Heart right ventricle (tissue), 16 donors: ENCODE results near the gene DGUOK. TPM values are rescaled to one million over a fixed set of nuclear protein-coding genes. Genes with fewer than 3 reads are reported as not detected.

Experiments used
- ATAC-seq, 8 donors: fragments of 200-7000 bp; cut with Tn5 transposase; one replicate each; pipeline ENCODE4 v1.9.1; 2020; ENCODE audit warnings: mild to moderate bottlenecking in 8 of 8, moderate library complexity in 8 of 8, moderate number of reproducible peaks in 1 of 8
- DNase-seq, 2 donors: peaks; one replicate each; pipeline ENCODE4 v3.0.0-alpha.2; 2020
- H3K27ac ChIP-seq, 10 donors: fragments of 200-600 bp; sonication (generic) in 2 of 10; one replicate each; pipeline versions ENCODE4 v1.5.0 to v1.8.0; 2020 to 2022; ENCODE audit warnings: mild to moderate bottlenecking in 3 of 10
- H3K27me3 ChIP-seq, 7 donors: fragments of 200-600 bp; one replicate each; pipeline ENCODE4 v1.8.0; 2021 to 2022; ENCODE audit warnings: mild to moderate bottlenecking in 2 of 7
- H3K36me3 ChIP-seq, 9 donors: fragments of 200-600 bp; sonication (generic) in 1 of 9; one replicate each; pipeline versions ENCODE4 v1.5.0 to v1.8.0; 2020 to 2022; ENCODE audit warnings: mild to moderate bottlenecking in 2 of 9
- H3K4me1 ChIP-seq, 9 donors: fragments of 200-600 bp; sonication (generic) in 1 of 9; one replicate each; pipeline versions ENCODE4 v1.5.0 to v1.8.0; 2020 to 2022; ENCODE audit warnings: mild to moderate bottlenecking in 4 of 9
- H3K4me3 ChIP-seq, 10 donors: fragments of 200-600 bp; sonication (generic) in 2 of 10; one replicate each; pipeline versions ENCODE4 v1.5.0 to v1.8.0; 2020 to 2022; ENCODE audit warnings: mild to moderate bottlenecking in 7 of 10, moderate library complexity in 2 of 10
- H3K9me3 ChIP-seq, 11 donors: fragments of 200-600 bp in 10 of 11; sonication (generic) in 2 of 11; one replicate each; pipeline versions ENCODE4 v1.5.0 to v1.8.0; 2013 to 2022; ENCODE audit warnings: mild to moderate bottlenecking in 2 of 11, control low read depth in 1 of 11, moderate library complexity in 1 of 11
- WGBS, 2 donors: extraction: QIAGEN DNeasy Blood & Tissue Kit; methylation state at CpG; one replicate each; pipeline ENCODE4 v1.1.7; 2013; ENCODE audit warnings: inconsistent platforms in 1 of 2; 5-methylcytosine and 5-hydroxymethylcytosine counted together
- intact Hi-C, 10 donors: fragments of 100-400 bp; cut with DNase I; formaldehyde crosslinking; loops; one replicate each; pipeline versions ENCODE4 v1.11.1 to v1.14.2; 2022
- polyA plus RNA-seq, 2 donors: library from polyadenylated mRNA; stranded (reverse); fragments of 200-250 nt; gene quantifications; one replicate each; pipeline ENCODE4 v1.2.3, GENCODE V29; 2013
- total RNA-seq, 10 donors: library from RNA; stranded (reverse); fragmentation: NEBNext Ultra II Directional in 3 of 10; extraction: Animal tissue kit (Norgen Biotek cat#: 25700) in 3 of 10; gene quantifications; one replicate each; pipeline versions ENCODE4 v1.2.1 to v1.2.4, GENCODE V29; 2021 to 2023
- TF ChIP-seq, protein P1 (sequence below), 9 donors: fragments of 200-600 bp; sonication (generic) in 2 of 9; IDR thresholded peaks; one replicate each; pipeline versions ENCODE4 v1.5.0 to v1.8.0; 2021 to 2022; ENCODE audit warnings: antibody characterized with exemption in 9 of 9, mild to moderate bottlenecking in 5 of 9, moderate library complexity in 1 of 9
- donor health status: Arrhythmogenic right ventricular cardiomyopathy.
- donor health status: ischemic (EF 13 %, LVEDD 7.1; RV severe dilation, severe dysfunction).
- donor health status: healthy with polysubstance abuse.
- donor health status: DM: no; HTN: yes; CAD: no.
- donor health status: DM: no; HTN: no; CAD: no.
- donor health status: ischemic (EF 25% LVEDD 6.9; RV normal size, moderate dysfunction).
- donor health status: ischemic (EF 25% LVEDD 5.7; RV mildly dilated, moderate dysfunction).
- donor health status: healthy.
- donor health status: DM: yes; HTN: yes; CAD: no.
- donor health status: Ischemic cardiomyopathy.
- donor health status: ischemic (EF 35%, LVEDD 5.7; RV mildly dilated, moderate dysfunction).
- donor health status: nonischemic (EF 11% LVEDD 7.7; RV severe dilation, severe dysfunction).
- donor health status: DM: yes; HTN: yes; CAD: no.
- donor health status: PGD.
- donor health status: ischemic (EF 29% LVEDD 5.4; RV normal size, mild dysfunction).
- donor health status: nonischemic (EF 23%, LVEDD 6.1; RV moderate dilation, normal function).

The DGUOK gene
- total and polyA plus RNA-seq, 12 donors: 18.7 to 56.2 (median 22.7) TPM

- Histone ChIP-seq H3K4me1 (peaks cover 16 to 57% (median 47%) of the 10 kb centered on the region in 9 donors), H3K9me3 (no peaks in the 10 kb centered on the region), H3K4me3 (no peak overlapping the region), H3K27ac (no peak overlapping the region), H3K36me3 (no peaks in the 10 kb centered on the region), H3K27me3 (no peaks in the 10 kb centered on the region)
- ATAC-seq: no peak
- DNase-seq: no peak
- 44 to 59% methylated on average over 5 of the region's 5 CpGs for WGBS, 2 donors
- intact Hi-C loops: loop anchor here in 2 of 10 donors (5.0 to 10.0 kb wide), 2 partner anchors 66 to 73 kb away; partner anchors contain the start of gene DGUOK (in 1 of the 2)
- TF ChIP-seq, protein P1, sequence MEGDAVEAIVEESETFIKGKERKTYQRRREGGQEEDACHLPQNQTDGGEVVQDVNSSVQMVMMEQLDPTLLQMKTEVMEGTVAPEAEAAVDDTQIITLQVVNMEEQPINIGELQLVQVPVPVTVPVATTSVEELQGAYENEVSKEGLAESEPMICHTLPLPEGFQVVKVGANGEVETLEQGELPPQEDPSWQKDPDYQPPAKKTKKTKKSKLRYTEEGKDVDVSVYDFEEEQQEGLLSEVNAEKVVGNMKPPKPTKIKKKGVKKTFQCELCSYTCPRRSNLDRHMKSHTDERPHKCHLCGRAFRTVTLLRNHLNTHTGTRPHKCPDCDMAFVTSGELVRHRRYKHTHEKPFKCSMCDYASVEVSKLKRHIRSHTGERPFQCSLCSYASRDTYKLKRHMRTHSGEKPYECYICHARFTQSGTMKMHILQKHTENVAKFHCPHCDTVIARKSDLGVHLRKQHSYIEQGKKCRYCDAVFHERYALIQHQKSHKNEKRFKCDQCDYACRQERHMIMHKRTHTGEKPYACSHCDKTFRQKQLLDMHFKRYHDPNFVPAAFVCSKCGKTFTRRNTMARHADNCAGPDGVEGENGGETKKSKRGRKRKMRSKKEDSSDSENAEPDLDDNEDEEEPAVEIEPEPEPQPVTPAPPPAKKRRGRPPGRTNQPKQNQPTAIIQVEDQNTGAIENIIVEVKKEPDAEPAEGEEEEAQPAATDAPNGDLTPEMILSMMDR (IDR thresholded peaks at IDR 0.05): no peak
Observed at GRCh38 chr2:74000666-74001065, 74.0 kb downstream of the DGUOK start.

DNA sequence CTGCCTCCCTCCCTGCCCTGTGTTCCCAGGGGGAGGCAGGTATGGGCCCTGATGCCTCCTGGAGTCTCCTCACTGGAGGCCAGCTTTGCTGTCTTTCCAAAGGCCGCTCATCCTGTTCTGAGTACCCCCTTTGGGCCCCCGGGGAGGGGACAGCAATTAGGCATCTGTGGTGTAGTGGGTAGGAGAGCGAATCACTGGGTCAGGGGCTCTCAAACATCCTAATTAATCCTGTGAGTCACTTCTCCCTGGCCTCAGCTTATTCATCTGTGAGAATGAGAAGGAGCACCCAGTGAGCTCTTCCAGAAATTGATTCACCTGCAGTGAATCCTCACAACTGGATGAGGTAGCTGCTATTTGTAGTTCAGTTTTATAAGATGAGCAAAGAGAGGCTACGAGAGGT lies 74.4 kb downstream of the DGUOK start:
- WGBS, 2 donors: 90 to 91% methylated on average over 4 of the region's 4 CpGs
- intact Hi-C loops: loop anchor here in 2 of 10 donors (5.0 to 10.0 kb wide), 2 partner anchors 66 to 74 kb away; partner anchors contain the start of gene DGUOK (in 1 of the 2)
- no peak for ATAC-seq
- no peaks in the 10 kb centered on the region for H3K36me3 ChIP-seq
- no peaks in the 10 kb centered on the region for H3K9me3 ChIP-seq
- no peak overlapping the region for H3K27ac ChIP-seq
- TF ChIP-seq, protein P1 (IDR thresholded peaks at IDR 0.05): no peak
- peaks cover 17 to 62% (median 52%) of the 10 kb centered on the region in 9 donors for H3K4me1 ChIP-seq
- no peak overlapping the region for H3K4me3 ChIP-seq
- DNase-seq: no peak
- H3K27me3 ChIP-seq: no peaks in the 10 kb centered on the region

- H3K27ac ChIP-seq: peak overlapping the region in 4 of 10 donors; percentile 37 to 68 (median 47)
- 12 to 14% methylated on average over 24 of the region's 24 CpGs for WGBS, 2 donors
- DNase-seq: no peak
- H3K36me3 ChIP-seq: no peaks in the 10 kb centered on the region
- no peaks in the 10 kb centered on the region for H3K9me3 ChIP-seq
- TF ChIP-seq, protein P1 (IDR thresholded peaks at IDR 0.05): peak in 1 of 9 donors; percentile 21
- no peaks in the 10 kb centered on the region for H3K27me3 ChIP-seq
- H3K4me3 ChIP-seq: peak overlapping the region in 9 of 10 donors; percentile 58 to 82 (median 71)
- ATAC-seq: no peak
- intact Hi-C loops: loop anchor here in 2 of 10 donors (5.0 to 10.0 kb wide), 2 partner anchors 67 to 75 kb away; partner anchors contain the start of gene DGUOK (in 1 of the 2)
- H3K4me1 ChIP-seq: peaks cover 23 to 68% (median 60%) of the 10 kb centered on the region in 9 donors
Observed at GRCh38 chr2:74001781-74002504, 75.3 kb downstream of the DGUOK start.

DNA sequence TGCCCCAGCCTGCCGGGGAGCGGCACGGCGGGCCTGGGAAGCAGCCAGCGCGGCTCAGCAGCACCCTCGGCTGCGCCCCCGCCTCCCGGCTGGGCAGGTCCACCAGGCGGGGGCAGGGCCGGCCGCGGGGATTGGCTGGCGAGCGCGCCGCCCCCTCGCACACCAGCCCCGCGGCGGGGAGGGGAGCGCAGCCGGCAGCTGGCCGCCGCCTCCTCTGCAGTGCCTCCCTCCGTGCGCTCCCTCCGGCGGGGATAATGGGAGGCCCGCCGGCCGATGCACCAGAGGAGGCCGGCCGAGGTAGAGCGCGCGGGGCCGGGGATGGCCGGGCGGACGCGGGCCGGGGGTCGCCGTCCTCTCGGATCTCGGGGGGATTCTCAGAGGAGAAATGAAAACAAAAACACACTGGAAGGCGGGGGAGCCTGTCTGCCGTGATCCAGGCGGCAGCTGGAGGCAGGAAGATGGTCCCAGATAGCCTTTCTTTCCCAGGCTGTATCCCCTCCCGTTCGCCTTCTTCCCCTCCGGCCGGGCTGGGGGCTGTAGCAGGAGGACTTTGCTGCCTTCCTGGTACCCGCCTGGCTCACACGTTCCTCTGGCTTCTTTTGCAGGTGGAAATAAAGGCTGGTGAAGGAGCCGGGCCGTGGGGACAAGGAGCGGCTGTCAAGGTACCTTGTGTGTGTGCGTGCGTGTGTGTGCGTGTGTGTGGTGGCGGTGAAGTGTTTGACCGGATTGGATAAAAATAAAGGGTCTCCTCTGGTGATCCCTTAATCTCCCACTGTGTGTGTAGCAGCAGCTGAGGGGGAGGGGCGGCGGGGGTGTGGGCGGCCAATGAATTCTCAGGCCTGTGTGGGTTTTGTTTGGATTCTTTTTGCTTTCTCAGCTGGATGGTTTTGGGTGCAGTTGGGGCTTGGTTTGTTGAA lies 76.1 kb downstream of the DGUOK start:
- peak overlapping the region in 8 of 10 donors; percentile 36 to 76 (median 59) for H3K27ac ChIP-seq
- 2 to 4% methylated on average over 53 to 68 of the region's 68 CpGs for WGBS, 2 donors
- intact Hi-C loops: loop anchor here in 2 of 10 donors (5.0 to 10.0 kb wide), 2 partner anchors 68 to 75 kb away; partner anchors contain the start of gene DGUOK (in 1 of the 2)

More for the DNA sequence above, 76.1 kb downstream of the DGUOK start:
- Histone ChIP-seq H3K4me3 (peak overlapping the region in 9 of 10 donors; percentile 58 to 82 (median 71)), H3K4me1 (peaks cover 23 to 76% (median 68%) of the 10 kb centered on the region in 9 donors), H3K27me3 (no peaks in the 10 kb centered on the region), H3K9me3 (no peaks in the 10 kb centered on the region), H3K36me3 (no peaks in the 10 kb centered on the region)
- TF ChIP-seq, protein P1 (IDR thresholded peaks at IDR 0.05): peak in 4 of 9 donors; percentile 4 to 40 (median 22)
- ATAC-seq (peak; percentile 95 to 98 (median 96)), DNase-seq (peak; percentile 78 to 88)
